HEK293T (cell line): Measurements from ENCODE around the gene STOML1.

Experiments
- BHLHE40 ChIP-seq: fragments of 450-650 bp; IDR thresholded peaks from 2 replicates; pipeline ENCODE4 v1.6.1; 2016; ENCODE audit warnings: mild to moderate bottlenecking, moderate library complexity, borderline replicate concordance
- LEF1 ChIP-seq: fragments of 450-650 bp; IDR thresholded peaks from 2 replicates; pipeline ENCODE4 v1.6.1; 2017; ENCODE audit warnings: mild to moderate bottlenecking, borderline replicate concordance
- NFRKB ChIP-seq: fragments of 450-650 bp; IDR thresholded peaks from 2 replicates; pipeline ENCODE4 v1.6.1; 2016; ENCODE audit warnings: mild to moderate bottlenecking, moderate library complexity

GRCh38 chr15:73950479-73950830 lies 41.6 kb downstream of the STOML1 start:
- TF ChIP-seq LEF1 = no peak
- no peak for TF ChIP-seq NFRKB
- TF ChIP-seq BHLHE40 = no peak
